Measurements from ENCODE around the gene CBLB. TPM values are rescaled to one million over a fixed set of nuclear protein-coding genes. Genes with fewer than 3 reads are reported as not detected.

Gene CBLB
- total and polyA plus RNA-seq, 9 of the 15 experiments (the other 6 are each of a cell fraction or from before 2014, with no cell fraction given): 1.8 to 8.1 (median 5.3) TPM

DNA sequence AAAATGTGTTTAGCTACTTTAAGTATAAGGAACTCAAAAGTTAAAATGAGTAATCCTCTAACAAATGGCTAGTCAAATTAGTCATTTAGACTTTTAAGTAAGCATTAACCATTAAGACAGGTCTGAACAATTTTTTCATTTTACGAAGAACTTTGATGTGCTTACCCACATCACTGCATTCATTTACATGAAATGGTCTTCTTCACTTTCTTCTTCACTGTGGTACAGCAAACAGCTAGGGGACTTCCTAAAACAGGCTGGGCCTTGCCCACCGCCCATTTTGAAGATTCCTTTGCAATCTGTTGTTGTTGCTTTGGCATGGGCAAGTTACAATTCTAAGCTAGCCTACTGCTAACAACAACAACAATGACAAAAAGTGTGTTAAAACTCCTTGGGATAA is 67.4 kb downstream of the CBLB start:
- Histone ChIP-seq H3K4me3 (no peak overlapping the region), H3K4me2 (ENCODE audit: insufficient read depth, low read length) (no peak overlapping the region), H3K9me1 (ENCODE audit: control insufficient read depth, insufficient read depth, low read length) (no peaks in the 10 kb centered on the region), H3K4me1 (replicated peaks in 1 of 2; ENCODE audit: control insufficient read depth in 2 of 2, insufficient read depth in 2 of 2, low read length in 2 of 2) (no peaks in the 10 kb centered on the region; a peak in 2 of 5 replicates), H3K9ac (ENCODE audit: insufficient read depth in 1 of 2, low read depth in 2 of 2, low read length in 2 of 2) (no peak overlapping the region), H3K9me3 (replicated peaks; ENCODE audit: control insufficient read depth, insufficient read depth, low read depth, low read length) (no peaks in the 10 kb centered on the region), H3K27me3 (ENCODE audit: control insufficient read depth in 2 of 2, insufficient read depth in 2 of 2, low read length in 2 of 2) (no peaks in the 10 kb centered on the region), H3K36me3 (ENCODE audit: control insufficient read depth, insufficient read depth, low read length) (no peaks in the 10 kb centered on the region), H2AFZ (ENCODE audit: low read depth, low read length) (no peak overlapping the region), H3K27ac (ENCODE audit: extremely low read depth, low read depth, low read length) (no peak overlapping the region), H4K20me1 (replicated peaks; ENCODE audit: control insufficient read depth, insufficient read depth, low read length) (no peaks in the 10 kb centered on the region), H3K79me2 (ENCODE audit: control insufficient read depth, insufficient read depth, low read length) (no peaks in the 10 kb centered on the region)
- in situ Hi-C loops (cut with MboI) (no loop called here), intact Hi-C loops (cut with micrococcal nuclease) (no loop called here)
- no TSS peak for BruUV-seq (replicated peaks)
- POLR2A ChIA-PET: no interaction called here
- DNase-seq (ENCODE audit: extremely low read depth in 1 of 4, low spot score in 3 of 4) (no peak), ATAC-seq (no peak), FAIRE-seq (no peak)
- TF ChIP-seq ELF4 (CRISPR knock-in tag; IDR thresholded peaks at IDR 0.05) (no peak), ZNF589 (CRISPR knock-in tag; IDR thresholded peaks at IDR 0.05; ENCODE audit: low read depth) (no peak), CCNT2 (IDR thresholded peaks at IDR 0.05; ENCODE audit: borderline replicate concordance, extremely low read depth, insufficient read length, low read depth, low read length) (no peak), ETV1 (tag; conservative IDR thresholded peaks at IDR 0.05; ENCODE audit: low read depth) (no peak), PHF8 (IDR thresholded peaks at IDR 0.05; ENCODE audit: borderline replicate concordance, low read length) (no peak), ETS2 (tag; IDR thresholded peaks at IDR 0.05; ENCODE audit: borderline replicate concordance, poor library complexity, severe bottlenecking) (no peak), CBX2 (IDR thresholded peaks at IDR 0.05; ENCODE audit: insufficient read depth, low read length, poor library complexity, severe bottlenecking) (no peak), SUPT5H (IDR thresholded peaks at IDR 0.05) (no peak), GABPB2 (CRISPR knock-in tag; conservative IDR thresholded peaks at IDR 0.05) (no peak), MXI1 (IDR thresholded peaks at IDR 0.05; ENCODE audit: low read depth, low read length) (no peak), RAD51 (IDR thresholded peaks at IDR 0.05; ENCODE audit: borderline replicate concordance, low read depth) (no peak), ZNF431 (CRISPR knock-in tag; IDR thresholded peaks at IDR 0.05) (no peak), PRMT5 (CRISPR knock-in tag; IDR thresholded peaks at IDR 0.05) (no peak), BDP1 (IDR thresholded peaks at IDR 0.05; ENCODE audit: insufficient read depth, insufficient read length) (no peak), FOS (IDR thresholded peaks at IDR 0.05; ENCODE audit: extremely low read depth, insufficient read length) (no peak), SP2 (IDR thresholded peaks at IDR 0.05; ENCODE audit: extremely low read depth, low read depth, low read length, poor library complexity, severe bottlenecking) (no peak), ZFP36 (IDR thresholded peaks at IDR 0.05; ENCODE audit: low read depth, low read length, partially characterized antibody) (no peak)
- TF ChIP-seq, protein P1, sequence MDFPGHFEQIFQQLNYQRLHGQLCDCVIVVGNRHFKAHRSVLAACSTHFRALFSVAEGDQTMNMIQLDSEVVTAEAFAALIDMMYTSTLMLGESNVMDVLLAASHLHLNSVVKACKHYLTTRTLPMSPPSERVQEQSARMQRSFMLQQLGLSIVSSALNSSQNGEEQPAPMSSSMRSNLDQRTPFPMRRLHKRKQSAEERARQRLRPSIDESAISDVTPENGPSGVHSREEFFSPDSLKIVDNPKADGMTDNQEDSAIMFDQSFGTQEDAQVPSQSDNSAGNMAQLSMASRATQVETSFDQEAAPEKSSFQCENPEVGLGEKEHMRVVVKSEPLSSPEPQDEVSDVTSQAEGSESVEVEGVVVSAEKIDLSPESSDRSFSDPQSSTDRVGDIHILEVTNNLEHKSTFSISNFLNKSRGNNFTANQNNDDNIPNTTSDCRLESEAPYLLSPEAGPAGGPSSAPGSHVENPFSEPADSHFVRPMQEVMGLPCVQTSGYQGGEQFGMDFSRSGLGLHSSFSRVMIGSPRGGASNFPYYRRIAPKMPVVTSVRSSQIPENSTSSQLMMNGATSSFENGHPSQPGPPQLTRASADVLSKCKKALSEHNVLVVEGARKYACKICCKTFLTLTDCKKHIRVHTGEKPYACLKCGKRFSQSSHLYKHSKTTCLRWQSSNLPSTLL (IDR thresholded peaks at IDR 0.05): no peak
- TF ChIP-seq, protein P2, sequence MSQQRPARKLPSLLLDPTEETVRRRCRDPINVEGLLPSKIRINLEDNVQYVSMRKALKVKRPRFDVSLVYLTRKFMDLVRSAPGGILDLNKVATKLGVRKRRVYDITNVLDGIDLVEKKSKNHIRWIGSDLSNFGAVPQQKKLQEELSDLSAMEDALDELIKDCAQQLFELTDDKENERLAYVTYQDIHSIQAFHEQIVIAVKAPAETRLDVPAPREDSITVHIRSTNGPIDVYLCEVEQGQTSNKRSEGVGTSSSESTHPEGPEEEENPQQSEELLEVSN (IDR thresholded peaks at IDR 0.05; ENCODE audit: borderline replicate concordance in 1 of 2, extremely low read depth in 1 of 2, insufficient read depth in 1 of 2, insufficient read length in 1 of 2, low read depth in 1 of 2, low read length in 1 of 2, poor library complexity in 1 of 2, severe bottlenecking in 1 of 2): no peak
- TF ChIP-seq, protein P3, sequence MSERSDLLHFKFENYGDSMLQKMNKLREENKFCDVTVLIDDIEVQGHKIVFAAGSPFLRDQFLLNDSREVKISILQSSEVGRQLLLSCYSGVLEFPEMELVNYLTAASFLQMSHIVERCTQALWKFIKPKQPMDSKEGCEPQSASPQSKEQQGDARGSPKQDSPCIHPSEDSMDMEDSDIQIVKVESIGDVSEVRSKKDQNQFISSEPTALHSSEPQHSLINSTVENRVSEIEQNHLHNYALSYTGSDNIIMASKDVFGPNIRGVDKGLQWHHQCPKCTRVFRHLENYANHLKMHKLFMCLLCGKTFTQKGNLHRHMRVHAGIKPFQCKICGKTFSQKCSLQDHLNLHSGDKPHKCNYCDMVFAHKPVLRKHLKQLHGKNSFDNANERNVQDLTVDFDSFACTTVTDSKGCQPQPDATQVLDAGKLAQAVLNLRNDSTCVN (CRISPR knock-in tag; IDR thresholded peaks at IDR 0.05): no peak
- 69% methylated on average over 2 of the region's 2 CpGs for WGBS (ENCODE audit: insufficient coverage, low coverage, missing lambda C conversion rate)
- CTCF ChIA-PET (ENCODE audit: low intra/inter-chr PET ratio): no interaction called here

All from K562 (cell line).